A549 (cell line): Measurements from ENCODE around the gene EXOC4. TPM values are rescaled to one million over a fixed set of nuclear protein-coding genes. Genes with fewer than 3 reads are reported as not detected.

ENCODE experiments used
- ATAC-seq, 2 experiments: fragments of 200-7000 bp in 1 of 2; fragments of >200 bp in 1 of 2; cut with Nextera tagmentation in 1 of 2; cut with Tn5 transposase in 1 of 2; 3 replicates each; pipeline versions ENCODE4 v1.8.0 to v1.9.1; 2018 to 2020; ENCODE audit warnings: mild to moderate bottlenecking in 1 of 2, moderate library complexity in 1 of 2
- CTCF ChIA-PET: fragments of 300-600 bp; sonication (Branson Sonifier 250); formaldehyde crosslinking; extraction: SDS; loops from one replicate; lab custom pipeline; 2021; ENCODE audit warnings: antibody characterized with exemption, inconsistent platforms; lab: Yijun Ruan, JAX
- POLR2A ChIA-PET: fragments of 350-600 bp; formaldehyde crosslinking; extraction: SDS; loops from one replicate; lab custom pipeline; 2021; ENCODE audit warnings: antibody characterized with exemption, inconsistent platforms; lab: Yijun Ruan, JAX
- DNase-seq, 2 experiments: peaks; one replicate each; pipeline versions ENCODE4 v3.0.0 to v3.0.0-alpha.2; 2011 to 2016; ENCODE audit warnings: low read depth in 1 of 2, low spot score in 1 of 2
- FAIRE-seq: peaks from 2 replicates; lab custom pipeline; 2011; peaks lifted over from hg19 to GRCh38; lab: Jason Lieb, UNC
- H3K27ac ChIP-seq, 2 experiments: fragments of >200 bp; sonication (Bioruptor Twin); formaldehyde crosslinking; 3 replicates each; pipeline ENCODE4 v1.5.1; 2016 to 2017
- H3K4me1 ChIP-seq: fragments of >200 bp; sonication (Bioruptor Twin); formaldehyde crosslinking; 3 replicates; pipeline ENCODE4 v1.6.1; 2016
- H3K4me2 ChIP-seq: fragments of >200 bp; sonication (Bioruptor Twin); formaldehyde crosslinking; 3 replicates; pipeline ENCODE4 v1.6.1; 2016
- H3K4me3 ChIP-seq: fragments of >200 bp; sonication (Bioruptor Twin); formaldehyde crosslinking; 3 replicates; pipeline ENCODE4 v1.5.1; 2016
- H3K9me3 ChIP-seq: fragments of >200 bp; sonication (Bioruptor Twin); formaldehyde crosslinking; 3 replicates; pipeline ENCODE4 v1.6.1; 2016
- ATOH8 ChIP-seq: fragments of 250-450 bp; sonication (Bioruptor Pico); IDR thresholded peaks from 2 replicates; pipeline ENCODE4 v1.5.0; 2020; ENCODE audit warnings: low read depth, mild to moderate bottlenecking, moderate library complexity
- BCL3 ChIP-seq: fragments of >200 bp; sonication (Bioruptor Twin); formaldehyde crosslinking; IDR thresholded peaks from 3 replicates; pipeline ENCODE4 v1.6.1; 2016
- BHLHE40 ChIP-seq: IDR thresholded peaks from 2 replicates; pipeline ENCODE4 v1.6.1; 2012; ENCODE audit warnings: low read depth, low read length, inconsistent platforms
- CHD4 ChIP-seq: fragments of 200-600 bp; sonication (generic); IDR thresholded peaks from 2 replicates; pipeline ENCODE4 v1.6.1; 2016; ENCODE audit warnings: antibody characterized with exemption, mild to moderate bottlenecking, borderline replicate concordance
- EHF ChIP-seq: fragments of 250-450 bp; sonication (Bioruptor Pico); IDR thresholded peaks from 2 replicates; pipeline ENCODE4 v1.5.0; 2020; ENCODE audit warnings: mild to moderate bottlenecking
- FOSB ChIP-seq: fragments of 250-450 bp; sonication (Bioruptor Pico); IDR thresholded peaks from 2 replicates; pipeline ENCODE4 v1.5.0; 2020; ENCODE audit warnings: mild to moderate bottlenecking, moderate library complexity
- HDAC2 ChIP-seq: fragments of 200-600 bp; sonication (generic); IDR thresholded peaks from 2 replicates; pipeline ENCODE4 v1.6.1; 2016
- JUN ChIP-seq, 2 experiments: fragments of >200 bp; sonication (Bioruptor Twin); formaldehyde crosslinking; IDR thresholded peaks; 2 replicates in 1 of 2; 3 replicates in 1 of 2; pipeline ENCODE4 v1.6.1; 2016 to 2017
- KDM1A ChIP-seq: fragments of 200-600 bp; sonication (generic); IDR thresholded peaks from 2 replicates; pipeline ENCODE4 v1.6.1; 2016; ENCODE audit warnings: low read depth, mild to moderate bottlenecking
- POLR2A ChIP-seq: IDR thresholded peaks from 2 replicates; pipeline ENCODE4 v1.6.1; 2012; ENCODE audit warnings: mild to moderate bottlenecking, low read length
- RCOR1 ChIP-seq: fragments of 150-350 bp; IDR thresholded peaks from 2 replicates; pipeline ENCODE4 v1.6.1; 2014; ENCODE audit warnings: antibody characterized with exemption, low read length, low read depth
- REST ChIP-seq: fragments of 200-600 bp; sonication (generic); IDR thresholded peaks from 2 replicates; pipeline ENCODE4 v1.6.1; 2016; ENCODE audit warnings: antibody characterized with exemption, mild to moderate bottlenecking, moderate library complexity
- TFCP2L1 ChIP-seq: fragments of 250-450 bp; sonication (Bioruptor Pico); IDR thresholded peaks from 2 replicates; pipeline ENCODE4 v1.5.0; 2021; ENCODE audit warnings: mild to moderate bottlenecking
- ZFP36 ChIP-seq: fragments of 450-650 bp; IDR thresholded peaks from 2 replicates; pipeline ENCODE4 v1.6.1; 2014; ENCODE audit warnings: borderline replicate concordance; ENCODE audit not compliant: partially characterized antibody
- ZSCAN20 ChIP-seq: fragments of 250-450 bp; sonication (Bioruptor Pico); IDR thresholded peaks from 2 replicates; pipeline ENCODE4 v1.8.0; 2022; ENCODE audit warnings: mild to moderate bottlenecking, moderate library complexity
- WGBS: methylation state at CpG from one replicate; pipeline ENCODE4 v1.1.6; 2017; ENCODE audit errors: missing lambda C conversion rate; 5-methylcytosine and 5-hydroxymethylcytosine counted together
- polyA plus RNA-seq, 4 experiments: library from polyadenylated mRNA; depleted of rRNA in 3 of 4; stranded (reverse); fragments of >200 nt; fragmentation: RNase III in 1 of 4; extraction: RNeasy Plus Mini Kit Qiagen cat#74134 plus additional on column Dnase treatment in 1 of 4; gene quantifications; 2 replicates in 3 of 4; 3 replicates in 1 of 4; pipeline ENCODE4 v1.2.3, GENCODE V29; 2011 to 2017

EXOC4 gene
- polyA plus RNA-seq, 2 of the 4 experiments (the other 2 are of a cell fraction) = 33.4 to 73.1 TPM

GRCh38 chr7:133819695-133820094, 566.8 kb downstream of the EXOC4 start (continued):
- TF ChIP-seq POLR2A = no peak
- no peak for TF ChIP-seq REST
- no peak for TF ChIP-seq ZSCAN20
- TF ChIP-seq RCOR1 = no peak
- no peak for TF ChIP-seq ZFP36
- TF ChIP-seq, all 56 proteins: peak for 0

- no peak for ATAC-seq
- Histone ChIP-seq H3K4me1 (peaks cover 5% of the 10 kb centered on the region; the same call in 2 of the 3 replicates), H3K9me3 (no peaks in the 10 kb centered on the region)
- TF ChIP-seq ATOH8 (CRISPR knock-in tag) (no peak), TFCP2L1 (CRISPR knock-in tag) (no peak), BCL3 (no peak), BHLHE40 (no peak), JUN (IDR thresholded peaks at IDR 0.05) (no peak)
- TF ChIP-seq, all 56 proteins: peak for 0
- DNase-seq (no peak), FAIRE-seq (no peak)
- ChIA-PET CTCF (interaction anchor here (0.5 kb wide), 1 partner anchor 377 kb away, joined by 3 read pairs; no protein-coding TSS in a partner anchor), POLR2A (no interaction called here)
- Histone ChIP-seq H3K4me2 (no peak overlapping the region), H3K27ac (no peak overlapping the region), H3K4me3 (no peak overlapping the region)
- WGBS = 86% methylated on average over 4 of the region's 4 CpGs
Measured at GRCh38 chr7:133820584-133820983, 567.7 kb downstream of the EXOC4 start.

GRCh38 chr7:133821171-133821570, 568.3 kb downstream of the EXOC4 start:
- FAIRE-seq (no peak), ATAC-seq (no peak), DNase-seq (no peak)
- ChIA-PET POLR2A (no interaction called here), CTCF (interaction anchor here (0.5 kb wide), 1 partner anchor 377 kb away, joined by 3 read pairs; no protein-coding TSS in a partner anchor)
- Histone ChIP-seq H3K9me3 (no peaks in the 10 kb centered on the region), H3K27ac (no peak overlapping the region), H3K4me2 (no peak overlapping the region), H3K4me3 (no peak overlapping the region), H3K4me1 (no peaks in the 10 kb centered on the region)
- WGBS = 92% methylated on average over 2 of the region's 2 CpGs
- TF ChIP-seq REST = no peak
- TF ChIP-seq FOSB = no peak
- no peak for TF ChIP-seq HDAC2
- no peak for TF ChIP-seq EHF
- TF ChIP-seq BCL3 = no peak
- TF ChIP-seq KDM1A = no peak
- TF ChIP-seq CHD4 = no peak
